ENCODE data around the gene DNAJC27. TPM values are rescaled to one million over a fixed set of nuclear protein-coding genes. Genes with fewer than 3 reads are reported as not detected.

DNAJC27 gene
- total RNA-seq, 1 experiment from 2014 or later, result 5.4 TPM

GRCh38 chr2:24993406-24994145 is 21.8 kb upstream of the DNAJC27 start:
- ChIA-PET POLR2A (interaction anchor here (0.7 kb wide), 1 partner anchor 702 kb away, joined by 4 read pairs; no protein-coding TSS in a partner anchor), CTCF (interaction anchor here (0.6 to 3.6 kb wide), 4 partner anchors 18 to 189 kb away, joined by 3 to 11 read pairs (median 4); no protein-coding TSS in a partner anchor)
- Mint-ChIP-seq H3K4me1 (no peaks in the 10 kb centered on the region), H3K27ac (no peak overlapping the region), H3K9me3 (peaks cover 20% of the 10 kb centered on the region), H3K27me3 (ENCODE audit: low read depth) (no peaks in the 10 kb centered on the region; the same call in 1 of the 2 replicates), H3K36me3 (no peaks in the 10 kb centered on the region), H3K4me3 (no peak overlapping the region)
- DNase-seq (ENCODE audit: low spot score) (no peak), ATAC-seq (no peak)
- no peak for TF ChIP-seq ZNF121 (CRISPR knock-in tag; IDR thresholded peaks at IDR 0.05)
- no peak for TF ChIP-seq OVOL2 (CRISPR knock-in tag; IDR thresholded peaks at IDR 0.05; ENCODE audit: borderline replicate concordance)
- TF ChIP-seq, protein P1, sequence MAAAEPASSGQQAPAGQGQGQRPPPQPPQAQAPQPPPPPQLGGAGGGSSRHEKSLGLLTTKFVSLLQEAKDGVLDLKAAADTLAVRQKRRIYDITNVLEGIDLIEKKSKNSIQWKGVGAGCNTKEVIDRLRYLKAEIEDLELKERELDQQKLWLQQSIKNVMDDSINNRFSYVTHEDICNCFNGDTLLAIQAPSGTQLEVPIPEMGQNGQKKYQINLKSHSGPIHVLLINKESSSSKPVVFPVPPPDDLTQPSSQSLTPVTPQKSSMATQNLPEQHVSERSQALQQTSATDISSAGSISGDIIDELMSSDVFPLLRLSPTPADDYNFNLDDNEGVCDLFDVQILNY (CRISPR knock-in tag; IDR thresholded peaks at IDR 0.05), result no peak
- TF ChIP-seq, protein P2, sequence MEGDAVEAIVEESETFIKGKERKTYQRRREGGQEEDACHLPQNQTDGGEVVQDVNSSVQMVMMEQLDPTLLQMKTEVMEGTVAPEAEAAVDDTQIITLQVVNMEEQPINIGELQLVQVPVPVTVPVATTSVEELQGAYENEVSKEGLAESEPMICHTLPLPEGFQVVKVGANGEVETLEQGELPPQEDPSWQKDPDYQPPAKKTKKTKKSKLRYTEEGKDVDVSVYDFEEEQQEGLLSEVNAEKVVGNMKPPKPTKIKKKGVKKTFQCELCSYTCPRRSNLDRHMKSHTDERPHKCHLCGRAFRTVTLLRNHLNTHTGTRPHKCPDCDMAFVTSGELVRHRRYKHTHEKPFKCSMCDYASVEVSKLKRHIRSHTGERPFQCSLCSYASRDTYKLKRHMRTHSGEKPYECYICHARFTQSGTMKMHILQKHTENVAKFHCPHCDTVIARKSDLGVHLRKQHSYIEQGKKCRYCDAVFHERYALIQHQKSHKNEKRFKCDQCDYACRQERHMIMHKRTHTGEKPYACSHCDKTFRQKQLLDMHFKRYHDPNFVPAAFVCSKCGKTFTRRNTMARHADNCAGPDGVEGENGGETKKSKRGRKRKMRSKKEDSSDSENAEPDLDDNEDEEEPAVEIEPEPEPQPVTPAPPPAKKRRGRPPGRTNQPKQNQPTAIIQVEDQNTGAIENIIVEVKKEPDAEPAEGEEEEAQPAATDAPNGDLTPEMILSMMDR (IDR thresholded peaks at IDR 0.05), result no peak
- no peak for TF ChIP-seq NFYB (CRISPR knock-in tag; conservative IDR thresholded peaks at IDR 0.05; ENCODE audit: low read depth)
- TF ChIP-seq TEAD4 (CRISPR knock-in tag; IDR thresholded peaks at IDR 0.05), result no peak
- TF ChIP-seq, protein P3, sequence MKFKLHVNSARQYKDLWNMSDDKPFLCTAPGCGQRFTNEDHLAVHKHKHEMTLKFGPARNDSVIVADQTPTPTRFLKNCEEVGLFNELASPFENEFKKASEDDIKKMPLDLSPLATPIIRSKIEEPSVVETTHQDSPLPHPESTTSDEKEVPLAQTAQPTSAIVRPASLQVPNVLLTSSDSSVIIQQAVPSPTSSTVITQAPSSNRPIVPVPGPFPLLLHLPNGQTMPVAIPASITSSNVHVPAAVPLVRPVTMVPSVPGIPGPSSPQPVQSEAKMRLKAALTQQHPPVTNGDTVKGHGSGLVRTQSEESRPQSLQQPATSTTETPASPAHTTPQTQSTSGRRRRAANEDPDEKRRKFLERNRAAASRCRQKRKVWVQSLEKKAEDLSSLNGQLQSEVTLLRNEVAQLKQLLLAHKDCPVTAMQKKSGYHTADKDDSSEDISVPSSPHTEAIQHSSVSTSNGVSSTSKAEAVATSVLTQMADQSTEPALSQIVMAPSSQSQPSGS (CRISPR knock-in tag; IDR thresholded peaks at IDR 0.05; ENCODE audit: borderline replicate concordance, low read depth), result no peak
- no peak for TF ChIP-seq FOXK1 (CRISPR knock-in tag; IDR thresholded peaks at IDR 0.05)
- TF ChIP-seq IRF1 (CRISPR knock-in tag; IDR thresholded peaks at IDR 0.05), result no peak
- no peak for TF ChIP-seq RELA (CRISPR knock-in tag; IDR thresholded peaks at IDR 0.05; ENCODE audit: borderline replicate concordance)
- no peak for TF ChIP-seq GTF2I (CRISPR knock-in tag; conservative IDR thresholded peaks at IDR 0.05)
- no peak for TF ChIP-seq ZNF317 (CRISPR knock-in tag; IDR thresholded peaks at IDR 0.05; ENCODE audit: borderline replicate concordance, low read depth)
- TF ChIP-seq IRF2 (CRISPR knock-in tag; IDR thresholded peaks at IDR 0.05; ENCODE audit: borderline replicate concordance, low read depth), result no peak
- TF ChIP-seq, protein P4, sequence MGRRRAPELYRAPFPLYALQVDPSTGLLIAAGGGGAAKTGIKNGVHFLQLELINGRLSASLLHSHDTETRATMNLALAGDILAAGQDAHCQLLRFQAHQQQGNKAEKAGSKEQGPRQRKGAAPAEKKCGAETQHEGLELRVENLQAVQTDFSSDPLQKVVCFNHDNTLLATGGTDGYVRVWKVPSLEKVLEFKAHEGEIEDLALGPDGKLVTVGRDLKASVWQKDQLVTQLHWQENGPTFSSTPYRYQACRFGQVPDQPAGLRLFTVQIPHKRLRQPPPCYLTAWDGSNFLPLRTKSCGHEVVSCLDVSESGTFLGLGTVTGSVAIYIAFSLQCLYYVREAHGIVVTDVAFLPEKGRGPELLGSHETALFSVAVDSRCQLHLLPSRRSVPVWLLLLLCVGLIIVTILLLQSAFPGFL (CRISPR knock-in tag; IDR thresholded peaks at IDR 0.05; ENCODE audit: borderline replicate concordance), result no peak
- TF ChIP-seq ZNF512 (CRISPR knock-in tag; IDR thresholded peaks at IDR 0.05; ENCODE audit: borderline replicate concordance), result no peak

- POLR2A ChIA-PET, result no interaction called here
- ATAC-seq, result no peak
- Mint-ChIP-seq H3K36me3 (no peaks in the 10 kb centered on the region), H3K4me1 (no peaks in the 10 kb centered on the region; the same call in 1 of the 2 replicates), H3K27ac (no peak overlapping the region), H3K4me3 (no peak overlapping the region), H3K27me3 (ENCODE audit: low read depth) (no peaks in the 10 kb centered on the region; the same call in 1 of the 2 replicates), H3K9me3 (peaks cover 14% of the 10 kb centered on the region)
- no peak for DNase-seq (ENCODE audit: low spot score)
- CTCF ChIA-PET, result no interaction called here
- no peak for TF ChIP-seq RELA (CRISPR knock-in tag; IDR thresholded peaks at IDR 0.05; ENCODE audit: borderline replicate concordance)
- TF ChIP-seq NR2C2 (CRISPR knock-in tag; IDR thresholded peaks at IDR 0.05), result no peak
- TF ChIP-seq ZNF396 (CRISPR knock-in tag; IDR thresholded peaks at IDR 0.05; ENCODE audit: borderline replicate concordance), result no peak
- no peak for TF ChIP-seq USF1 (CRISPR knock-in tag; IDR thresholded peaks at IDR 0.05)
These were observed 14.6 kb upstream of the DNAJC27 start for GRCh38 chr2:24986372-24986771.

Measured in WTC11 (cell line).